ENCODE results near the gene MRPS27.

The MRPS27 gene

DNA sequence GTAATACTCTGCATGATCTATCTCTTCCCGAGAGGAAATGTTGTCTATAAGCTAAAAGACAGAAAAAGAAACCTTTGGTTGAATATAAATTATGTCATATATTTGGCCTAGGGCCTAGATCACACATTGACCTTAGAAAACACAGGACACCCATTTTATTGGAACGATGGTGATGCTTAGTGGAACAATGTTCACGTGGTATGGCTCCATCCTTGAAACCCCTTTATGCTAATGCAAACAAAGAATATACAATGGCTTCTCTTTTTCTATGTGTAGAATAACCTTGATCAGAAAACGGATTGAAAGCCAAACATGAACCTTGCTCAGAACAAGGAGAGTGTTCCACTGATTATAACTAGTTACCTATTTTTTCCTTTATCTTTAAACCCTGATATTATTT lies 24.5 kb downstream of the MRPS27 start:
- Histone ChIP-seq H3K4me3 (no peak overlapping the region), H3K27ac (no peak overlapping the region)

- no peak overlapping the region for H3K4me3 ChIP-seq
- H3K27ac ChIP-seq: no peak overlapping the region
These were observed 25.6 kb downstream of the MRPS27 start for GRCh38 chr5:72294473-72294872.

DNA sequence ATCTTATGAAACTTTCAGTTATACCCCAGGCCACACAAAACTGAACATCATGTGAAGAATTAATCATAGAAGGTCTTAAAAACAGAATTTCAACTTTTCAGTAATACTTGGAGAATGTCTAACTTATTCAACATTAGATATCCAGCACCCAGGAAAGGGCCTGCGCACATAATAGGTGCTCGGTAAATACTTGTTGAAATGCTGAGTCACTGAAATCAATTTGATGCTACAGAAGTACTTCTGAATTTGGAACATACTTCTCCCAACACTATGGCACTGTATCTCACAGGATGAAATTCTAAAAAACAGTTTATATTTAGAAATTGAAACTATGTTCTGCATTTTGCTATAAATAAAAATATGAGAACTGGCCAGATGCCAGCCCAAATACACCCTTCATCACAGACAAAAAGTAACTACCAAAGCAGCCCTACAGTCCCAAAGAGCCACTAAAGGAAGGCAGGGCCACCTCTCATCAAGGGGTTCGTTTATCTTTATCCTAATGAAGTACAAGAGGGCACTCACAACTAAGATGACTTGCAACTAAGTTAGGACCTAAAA lies 26.5 kb downstream of the MRPS27 start:
- Histone ChIP-seq H3K27ac (no peak overlapping the region), H3K4me3 (no peak overlapping the region)

DNA sequence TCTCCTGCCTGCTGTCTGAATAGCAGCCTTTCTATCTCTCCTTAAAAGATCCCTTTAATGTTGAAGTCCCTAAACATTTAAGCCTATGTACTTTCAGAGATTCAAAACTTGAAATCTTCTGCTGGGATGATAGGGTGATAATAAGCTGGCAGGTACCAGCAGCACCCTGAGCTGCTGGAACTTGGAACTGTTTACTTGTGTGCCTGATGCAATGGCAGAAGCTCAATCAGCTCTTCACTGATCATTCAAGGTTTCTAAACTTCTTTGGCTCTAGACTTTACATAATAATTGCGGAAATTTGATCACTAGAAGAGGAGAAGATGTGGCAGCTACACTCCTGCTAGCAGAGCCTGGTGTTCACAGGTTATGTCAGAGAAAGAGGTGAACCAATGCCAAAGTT lies 27.6 kb downstream of the MRPS27 start:
- Histone ChIP-seq H3K27ac (no peak overlapping the region), H3K4me3 (no peak overlapping the region)

DNA sequence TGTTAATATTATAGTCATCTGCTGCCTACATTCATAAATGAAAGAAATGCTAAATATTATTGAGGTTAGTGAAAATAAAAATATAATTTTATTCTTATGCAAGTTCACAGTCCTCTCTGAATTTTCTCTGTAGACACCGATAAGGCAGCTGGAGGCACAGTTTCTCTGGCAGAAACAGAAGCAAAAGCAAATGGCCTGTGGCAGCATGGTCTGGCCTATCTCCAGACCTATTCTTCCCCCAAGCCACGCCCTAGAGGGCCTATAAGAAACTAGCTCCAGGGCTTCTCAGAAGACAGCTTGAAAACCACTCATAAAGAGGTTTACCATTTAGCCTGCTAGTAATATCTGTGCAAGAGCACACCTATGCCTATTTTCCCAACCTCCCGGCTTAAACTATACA lies 28.4 kb downstream of the MRPS27 start:
- H3K27ac ChIP-seq: no peak overlapping the region

GRCh38 chr5:72290356-72291133 lies 29.5 kb downstream of the MRPS27 start:
- no peak overlapping the region for H3K4me3 ChIP-seq
- no peak overlapping the region for H3K27ac ChIP-seq

More for the DNA sequence above, 28.4 kb downstream of the MRPS27 start:
- no peak overlapping the region for H3K4me3 ChIP-seq

DNA sequence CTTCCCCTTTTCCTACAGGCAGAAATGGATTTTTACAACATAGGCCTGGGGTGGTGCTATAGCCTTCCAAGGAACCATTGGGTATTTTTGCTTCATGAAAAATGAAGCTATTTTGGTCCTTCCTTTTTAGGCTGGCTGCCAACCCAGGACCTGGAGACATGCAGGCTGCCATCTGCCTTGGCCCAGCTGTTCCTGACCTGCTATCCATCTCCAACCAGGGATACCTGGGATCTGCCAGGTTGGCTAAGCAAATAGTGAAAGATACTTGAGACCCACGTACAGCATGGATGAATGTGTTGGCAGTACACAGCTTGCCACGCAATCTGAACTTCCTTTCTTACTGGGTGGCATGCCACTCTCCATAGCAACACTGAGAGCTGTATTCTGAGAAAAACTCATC lies 31.1 kb downstream of the MRPS27 start:
- H3K27ac ChIP-seq: no peak overlapping the region

DNA sequence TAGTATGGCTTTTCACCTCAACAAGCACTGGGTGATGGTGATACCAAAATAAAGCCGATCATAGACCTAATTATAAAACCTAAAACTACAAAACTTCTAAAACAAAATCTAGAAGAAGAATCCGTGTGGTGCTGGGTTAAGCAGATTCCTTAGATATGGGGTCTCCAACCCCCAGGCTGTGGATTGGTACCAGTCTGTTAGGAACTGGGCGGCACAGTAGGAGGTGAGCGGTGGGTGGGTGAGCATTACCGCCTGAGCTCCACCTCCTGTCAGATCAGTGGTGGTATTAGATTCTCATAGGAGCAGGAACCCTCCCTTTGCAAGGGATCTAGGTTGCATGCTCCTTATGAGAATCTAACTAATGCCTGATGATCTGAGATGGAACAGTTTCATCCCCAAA lies 33.2 kb downstream of the MRPS27 start:
- no peak overlapping the region for H3K4me3 ChIP-seq
- H3K27ac ChIP-seq: no peak overlapping the region

More for the DNA sequence above, 31.1 kb downstream of the MRPS27 start:
- no peak overlapping the region for H3K4me3 ChIP-seq

- H3K27ac ChIP-seq: no peak overlapping the region
These were observed 34.6 kb downstream of the MRPS27 start for GRCh38 chr5:72285424-72285821.

GRCh38 chr5:72284559-72285423 lies 35.2 kb downstream of the MRPS27 start:
- no peak overlapping the region for H3K27ac ChIP-seq
- no peak overlapping the region for H3K4me3 ChIP-seq

More at GRCh38 chr5:72285424-72285821, 34.6 kb downstream of the MRPS27 start:
- H3K4me3 ChIP-seq: no peak overlapping the region

DNA sequence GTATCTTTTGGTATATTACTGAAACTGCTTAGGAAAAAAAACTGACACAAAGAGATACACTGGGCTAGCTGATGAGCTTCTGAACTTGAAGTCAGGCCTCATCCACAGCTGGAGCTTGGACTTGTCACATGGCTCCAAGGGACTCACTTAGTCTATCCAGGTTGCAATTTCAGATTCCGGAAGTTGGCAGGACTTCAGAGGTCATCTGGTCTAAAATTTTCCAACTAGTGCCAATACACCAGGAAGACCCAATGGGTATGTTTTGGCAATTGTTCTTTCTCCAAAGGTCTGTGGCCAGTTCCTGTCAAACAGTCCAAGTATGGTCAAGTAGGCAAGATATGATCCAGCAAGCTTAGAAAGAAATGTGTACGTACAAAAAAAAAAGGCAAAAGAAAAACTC lies 36.7 kb downstream of the MRPS27 start:
- peak overlapping the region in 1 of 21 experiments; percentile 31 for H3K27ac ChIP-seq
- H3K4me3 ChIP-seq: no peak overlapping the region

GRCh38 chr5:72282878-72283277 lies 37.2 kb downstream of the MRPS27 start:
- Histone ChIP-seq H3K4me3 (no peak overlapping the region), H3K27ac (peak overlapping the region in 4 of 21 experiments; percentile 19 to 55 (median 30))

DNA sequence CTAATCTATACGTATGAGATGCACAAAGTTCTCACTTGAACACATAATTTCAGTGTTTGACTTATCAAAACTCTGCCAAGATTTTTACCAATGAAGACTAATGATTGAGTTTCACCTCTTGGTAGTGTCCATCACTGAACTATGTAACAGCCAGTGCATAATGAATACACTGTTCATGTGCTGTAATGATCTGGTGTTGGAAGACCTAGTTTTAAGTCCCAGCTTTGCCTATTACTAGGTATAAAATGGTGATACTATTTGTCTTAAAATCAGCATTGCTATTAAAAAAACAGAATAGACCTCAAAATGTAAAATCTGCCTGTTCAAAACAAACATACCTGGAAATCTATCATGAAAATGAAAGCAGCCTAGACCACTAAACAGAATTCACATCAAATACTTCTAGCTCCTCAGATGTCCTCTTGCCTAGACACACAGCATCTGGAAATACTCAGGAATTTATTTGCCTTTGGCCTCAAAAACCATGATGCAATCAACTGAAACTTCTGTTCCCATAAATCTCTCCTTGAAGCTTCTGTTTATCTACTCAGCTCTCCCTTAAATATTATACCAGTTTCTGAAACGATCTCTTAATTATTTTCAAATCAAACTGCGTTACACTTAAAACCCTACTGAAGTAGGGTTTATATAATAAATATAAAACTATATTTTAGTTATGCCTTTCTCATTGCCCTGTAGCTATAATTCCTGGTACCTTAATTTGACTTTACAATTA lies 38.1 kb downstream of the MRPS27 start:
- Histone ChIP-seq H3K4me3 (no peak overlapping the region), H3K27ac (peak overlapping the region in 6 of 21 experiments; percentile 16 to 55 (median 30))

GRCh38 chr5:72281430-72281763 lies 38.6 kb downstream of the MRPS27 start:
- Histone ChIP-seq H3K27ac (peak overlapping the region in 3 of 21 experiments; percentile 6 to 30 (median 27)), H3K4me3 (no peak overlapping the region)

- H3K27ac ChIP-seq: peak overlapping the region in 1 of 21 experiments; percentile 34
- no peak overlapping the region for H3K4me3 ChIP-seq
These were observed 39.4 kb downstream of the MRPS27 start for GRCh38 chr5:72280581-72281069.

DNA sequence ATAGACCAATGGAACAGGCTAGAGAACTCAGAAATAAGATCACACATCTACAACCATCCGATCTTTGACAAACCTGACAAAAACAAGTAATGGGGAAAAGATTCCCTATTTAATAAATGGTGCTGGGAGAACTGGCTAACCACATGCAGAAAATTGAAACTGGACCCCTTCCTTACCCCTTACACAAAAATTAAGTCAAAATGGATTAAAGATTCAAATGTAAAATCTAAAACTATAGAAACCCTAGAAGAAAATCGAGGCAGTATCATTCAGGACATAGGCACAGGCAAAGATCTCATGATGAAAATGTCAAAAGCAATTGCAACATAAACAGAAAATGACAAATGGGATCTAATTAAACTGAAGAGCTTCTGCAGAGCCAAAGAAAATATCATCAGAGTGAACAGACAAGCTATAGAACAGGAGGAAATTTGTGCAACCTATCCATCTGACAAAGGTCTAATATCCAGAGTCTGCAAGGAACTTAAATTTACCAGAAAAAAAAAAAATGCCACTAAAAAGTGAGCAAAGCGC lies 43.8 kb downstream of the MRPS27 start:
- no peak overlapping the region for H3K27ac ChIP-seq

GRCh38 chr5:72273547-72273946 lies 46.5 kb downstream of the MRPS27 start:
- no peak overlapping the region for H3K4me3 ChIP-seq
- no peak overlapping the region for H3K27ac ChIP-seq

More for the DNA sequence above, 43.8 kb downstream of the MRPS27 start:
- no peak overlapping the region for H3K4me3 ChIP-seq

DNA sequence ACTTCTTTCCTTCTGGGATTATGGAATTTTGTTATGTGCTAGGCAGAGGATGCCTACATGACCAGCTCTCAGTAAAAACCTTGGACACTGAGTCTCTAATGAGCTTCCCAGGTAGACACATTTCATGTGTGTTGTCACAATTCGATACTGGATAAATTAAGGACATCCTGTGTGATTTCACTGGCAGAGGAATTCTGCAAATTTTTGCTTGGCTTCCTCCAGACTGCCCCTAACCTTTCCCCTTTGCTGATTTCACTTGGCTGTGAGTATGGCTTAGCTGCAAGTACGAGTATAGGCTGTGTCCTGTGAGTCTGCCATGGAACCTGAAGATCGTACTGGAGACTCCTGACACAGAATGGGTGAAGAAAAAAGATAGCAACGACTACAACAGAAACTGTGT lies 47.6 kb downstream of the MRPS27 start:
- no peak overlapping the region for H3K27ac ChIP-seq
- no peak overlapping the region for H3K4me3 ChIP-seq

- Histone ChIP-seq H3K4me3 (no peak overlapping the region), H3K27ac (no peak overlapping the region)
These were observed 48.3 kb downstream of the MRPS27 start for GRCh38 chr5:72271702-72272101.

Data from skin epidermis (tissue), 12 donors.